ENCODE results near the gene TLR3. TPM values are rescaled to one million over a fixed set of nuclear protein-coding genes. Genes with fewer than 3 reads are reported as not detected.

The TLR3 gene
- total RNA-seq, 1 experiment from 2014 or later: 0.57 TPM

GRCh38 chr4:186058253-186058979, 10.5 kb upstream of the TLR3 start:
- ChIA-PET CTCF (interaction anchor here (0.7 kb wide), 1 partner anchor 20 kb away, joined by 5 read pairs; no protein-coding TSS in a partner anchor), POLR2A (no interaction called here)
- BruUV-seq (replicated peaks): no TSS peak
- H3K9me3 Mint-ChIP-seq (ENCODE audit: unreplicated experiment): no peaks in the 10 kb centered on the region
- DNase-seq: no peak
- no peak overlapping the region for H3K4me3 Mint-ChIP-seq (ENCODE audit: unreplicated experiment)
- H3K9me3 ChIP-seq: no peaks in the 10 kb centered on the region
- intact Hi-C loops (cut with micrococcal nuclease; ENCODE audit: unreplicated experiment): no loop called here
- no peaks in the 10 kb centered on the region for H3K36me3 ChIP-seq (ENCODE audit: control insufficient read depth, insufficient read depth, low read length)
- H3K4me1 ChIP-seq: no peaks in the 10 kb centered on the region
- H3K27ac Mint-ChIP-seq (ENCODE audit: unreplicated experiment): no peak overlapping the region
- TF ChIP-seq CTCF (IDR thresholded peaks at IDR 0.05; ENCODE audit: insufficient read depth in 1 of 2, low read depth in 1 of 2, low read length in 1 of 2, severe bottlenecking in 1 of 2, unreplicated experiment in 1 of 2): no peak
- peaks cover 7% of the 10 kb centered on the region for H3K36me3 Mint-ChIP-seq (ENCODE audit: insufficient read depth, unreplicated experiment)
- no peaks in the 10 kb centered on the region for H3K4me1 Mint-ChIP-seq (ENCODE audit: low read depth, unreplicated experiment)
- H3K4me3 ChIP-seq (ENCODE audit: low read depth, low read length): no peak overlapping the region
- H3K27me3 ChIP-seq (replicated peaks; ENCODE audit: control insufficient read depth, insufficient read depth, low read length): no peaks in the 10 kb centered on the region
- H3K27me3 Mint-ChIP-seq (ENCODE audit: insufficient read depth, unreplicated experiment): peaks cover 11% of the 10 kb centered on the region

GRCh38 chr4:186058980-186059316, 10.0 kb upstream of the TLR3 start:
- DNase-seq: no peak
- no peak overlapping the region for H3K4me3 Mint-ChIP-seq (ENCODE audit: unreplicated experiment)
- H3K4me3 ChIP-seq (ENCODE audit: low read depth, low read length): no peak overlapping the region
- H3K27me3 Mint-ChIP-seq (ENCODE audit: insufficient read depth, unreplicated experiment): peaks cover 11% of the 10 kb centered on the region
- H3K9me3 ChIP-seq: no peaks in the 10 kb centered on the region
- no peak overlapping the region for H3K27ac Mint-ChIP-seq (ENCODE audit: unreplicated experiment)
- no peaks in the 10 kb centered on the region for H3K4me1 Mint-ChIP-seq (ENCODE audit: low read depth, unreplicated experiment)
- CTCF ChIA-PET: interaction anchor here (0.7 kb wide), 1 partner anchor 21 kb away, joined by 5 read pairs; no protein-coding TSS in a partner anchor
- no peaks in the 10 kb centered on the region for H3K4me1 ChIP-seq
- no peaks in the 10 kb centered on the region for H3K9me3 Mint-ChIP-seq (ENCODE audit: unreplicated experiment)
- no TSS peak for BruUV-seq (replicated peaks)
- intact Hi-C loops (cut with micrococcal nuclease; ENCODE audit: unreplicated experiment): no loop called here
- no peak for TF ChIP-seq CTCF (IDR thresholded peaks at IDR 0.05; ENCODE audit: insufficient read depth in 1 of 2, low read depth in 1 of 2, low read length in 1 of 2, severe bottlenecking in 1 of 2, unreplicated experiment in 1 of 2)
- no peaks in the 10 kb centered on the region for H3K36me3 ChIP-seq (ENCODE audit: control insufficient read depth, insufficient read depth, low read length)
- POLR2A ChIA-PET: no interaction called here
- no peaks in the 10 kb centered on the region for H3K27me3 ChIP-seq (replicated peaks; ENCODE audit: control insufficient read depth, insufficient read depth, low read length)
- H3K36me3 Mint-ChIP-seq (ENCODE audit: insufficient read depth, unreplicated experiment): peaks cover 7% of the 10 kb centered on the region

DNA sequence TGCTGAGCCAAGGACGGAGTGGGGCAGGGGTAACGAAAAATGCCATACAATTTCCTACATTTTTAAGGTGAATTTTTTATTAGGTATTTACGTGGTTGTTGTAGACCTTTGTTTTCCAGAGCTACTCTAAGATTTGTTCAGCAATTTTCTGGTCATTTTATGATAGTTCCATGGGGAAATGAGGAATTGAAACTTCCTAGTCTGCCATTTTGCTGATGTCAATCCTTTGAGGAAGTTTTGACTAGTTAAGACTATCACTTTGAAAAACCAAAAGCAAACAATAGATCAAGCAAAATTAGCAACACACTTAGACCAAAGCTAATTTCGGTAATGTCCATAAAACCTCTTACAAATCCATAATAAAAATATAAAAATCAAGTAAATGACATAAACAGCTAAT, 7.0 kb upstream of the TLR3 start:
- CTCF ChIA-PET: no interaction called here
- no TSS peak for BruUV-seq (replicated peaks)
- no peak overlapping the region for H3K27ac Mint-ChIP-seq (ENCODE audit: unreplicated experiment)

More for the DNA sequence above, 7.0 kb upstream of the TLR3 start:
- DNase-seq: no peak
- intact Hi-C loops (cut with micrococcal nuclease; ENCODE audit: unreplicated experiment): no loop called here
- H3K36me3 ChIP-seq (ENCODE audit: control insufficient read depth, insufficient read depth, low read length): no peaks in the 10 kb centered on the region
- Mint-ChIP-seq H3K36me3 (ENCODE audit: insufficient read depth, unreplicated experiment) (no peaks in the 10 kb centered on the region), H3K4me1 (ENCODE audit: low read depth, unreplicated experiment) (no peaks in the 10 kb centered on the region), H3K27me3 (ENCODE audit: insufficient read depth, unreplicated experiment) (peaks cover 11% of the 10 kb centered on the region), H3K9me3 (ENCODE audit: unreplicated experiment) (no peaks in the 10 kb centered on the region), H3K4me3 (ENCODE audit: unreplicated experiment) (no peak overlapping the region)
- H3K27me3 ChIP-seq (replicated peaks; ENCODE audit: control insufficient read depth, insufficient read depth, low read length): no peaks in the 10 kb centered on the region
- no peak overlapping the region for H3K4me3 ChIP-seq (ENCODE audit: low read depth, low read length)
- POLR2A ChIA-PET: no interaction called here
- no peak for TF ChIP-seq CTCF (IDR thresholded peaks at IDR 0.05; ENCODE audit: insufficient read depth in 1 of 2, low read depth in 1 of 2, low read length in 1 of 2, severe bottlenecking in 1 of 2, unreplicated experiment in 1 of 2)
- no peaks in the 10 kb centered on the region for H3K4me1 ChIP-seq
- no peaks in the 10 kb centered on the region for H3K9me3 ChIP-seq

Data from Caco-2 (cell line).